Frontal cortex (tissue), 4 donors: Measurements from ENCODE around the gene PGAM2. TPM values are rescaled to one million over a fixed set of nuclear protein-coding genes. Genes with fewer than 3 reads are reported as not detected.

Experiments
- DNase-seq, 2 donors: peaks; one replicate each; pipeline ENCODE4 v3.0.0; 2012; ENCODE audit warnings: low spot score in 2 of 2
- FAIRE-seq: peaks from 2 replicates; lab custom pipeline; 2012; peaks lifted over from hg19 to GRCh38; lab: Jason Lieb, UNC
- total RNA-seq: library from RNA; depleted of rRNA; stranded (reverse); fragments of >200 nt; gene quantifications from one replicate; pipeline ENCODE4 v1.2.3, GENCODE V29; 2014
- donor health status: control.
- donor health status: control.
- donor health status: control.

The PGAM2 gene
- total RNA-seq, 1 donor from 2014 or later, result 4.5 TPM

- FAIRE-seq (no peak), DNase-seq (peak in 1 of 2 donors; percentile 78)
These were observed 7.2 kb upstream of the PGAM2 start for GRCh38 chr7:44072364-44073231.

GRCh38 chr7:44071726-44072363, 6.5 kb upstream of the PGAM2 start:
- no peak for DNase-seq
- FAIRE-seq, result no peak

GRCh38 chr7:44068054-44068453, 2.7 kb upstream of the PGAM2 start:
- FAIRE-seq (no peak), DNase-seq (no peak)

GRCh38 chr7:44067064-44067951, 1.9 kb upstream of the PGAM2 start:
- FAIRE-seq (no peak), DNase-seq (no peak)

GRCh38 chr7:44066494-44067063, 1.2 kb upstream of the PGAM2 start:
- FAIRE-seq, result no peak

GRCh38 chr7:44066111-44066460, 719 bp upstream of the PGAM2 start:
- no peak for FAIRE-seq
- no peak for DNase-seq

More at GRCh38 chr7:44066494-44067063, 1.2 kb upstream of the PGAM2 start:
- DNase-seq, result no peak

- DNase-seq, result no peak
- no peak for FAIRE-seq
These were observed 456 bp downstream of the PGAM2 start for GRCh38 chr7:44064791-44065430.

- DNase-seq, result no peak
- no peak for FAIRE-seq
These were observed 1.3 kb downstream of the PGAM2 start for GRCh38 chr7:44063894-44064651.

- DNase-seq, result no peak
- FAIRE-seq, result no peak
These were observed 1.8 kb downstream of the PGAM2 start for GRCh38 chr7:44063547-44063893.

GRCh38 chr7:44062903-44063295, 2.5 kb downstream of the PGAM2 start:
- no peak for FAIRE-seq

GRCh38 chr7:44062180-44062902, 3.0 kb downstream of the PGAM2 start:
- DNase-seq, result no peak
- FAIRE-seq, result no peak

More at GRCh38 chr7:44062903-44063295, 2.5 kb downstream of the PGAM2 start:
- no peak for DNase-seq

- FAIRE-seq, result no peak
These were observed 3.7 kb downstream of the PGAM2 start for GRCh38 chr7:44061645-44062179.

GRCh38 chr7:44060948-44061644, 4.3 kb downstream of the PGAM2 start:
- DNase-seq (no peak), FAIRE-seq (no peak)

More at GRCh38 chr7:44061645-44062179, 3.7 kb downstream of the PGAM2 start:
- no peak for DNase-seq

- FAIRE-seq (no peak), DNase-seq (no peak)
These were observed 5.0 kb downstream of the PGAM2 start for GRCh38 chr7:44060091-44060947.

GRCh38 chr7:44059219-44060090, 5.9 kb downstream of the PGAM2 start:
- DNase-seq (no peak), FAIRE-seq (no peak)
